ENCODE measurements around the gene ELAVL1. TPM values are rescaled to one million over a fixed set of nuclear protein-coding genes. Genes with fewer than 3 reads are reported as not detected.

ELAVL1 gene
- total and polyA plus RNA-seq, 5 experiments from 2014 or later = 41.5 to 55.8 (median 55.1) TPM

DNA sequence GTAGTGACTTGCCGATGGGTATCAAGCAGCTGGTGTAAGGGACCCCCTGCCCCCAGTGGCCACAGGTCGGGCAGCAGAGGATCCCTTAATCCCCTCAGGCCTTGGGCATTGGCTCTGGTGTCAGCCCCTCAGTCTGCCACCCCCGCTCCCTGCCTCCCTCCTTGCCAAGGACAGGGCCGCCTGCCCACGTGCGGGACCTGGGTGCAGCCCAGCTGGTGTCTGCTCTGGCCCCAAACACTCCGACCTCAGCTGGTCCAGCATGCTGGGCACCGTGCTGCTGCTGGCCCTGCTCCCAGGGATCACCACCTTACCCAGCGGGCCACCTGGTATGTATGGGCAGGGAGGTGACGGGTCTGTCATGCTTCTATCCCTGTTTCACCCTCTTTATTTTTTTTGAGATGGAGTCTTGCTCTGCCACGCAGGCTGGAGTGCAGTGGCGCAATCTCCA lies 90.8 kb downstream of the ELAVL1 start, which contains the start of gene TGFBR3L:
Gene TGFBR3L (plus strand): TSS at position 233 of the 448 bp plus-strand sequence.
- H3K27ac Mint-ChIP-seq = peak within 1 kb of the TSS in 3 of 10 donors; percentile 38 to 57 (median 51)
- H3K4me3 Mint-ChIP-seq = peak within 1 kb of the TSS; percentile 14 to 77 (median 62)
- no peaks in the 10 kb centered on the region for H3K9me3 Mint-ChIP-seq
- no peak for DNase-seq
- peaks cover 10 to 34% (median 13%) of the 10 kb centered on the region in 5 donors for H3K27me3 Mint-ChIP-seq
- no peak for ATAC-seq
- H3K36me3 Mint-ChIP-seq = peaks cover 0 to 30% (median 12%) of the 10 kb centered on the region in 3 donors
- peaks cover 8 to 23% (median 20%) of the 10 kb centered on the region in 4 donors for H3K4me1 Mint-ChIP-seq
- POLR2A ChIA-PET = no interaction called here

DNA sequence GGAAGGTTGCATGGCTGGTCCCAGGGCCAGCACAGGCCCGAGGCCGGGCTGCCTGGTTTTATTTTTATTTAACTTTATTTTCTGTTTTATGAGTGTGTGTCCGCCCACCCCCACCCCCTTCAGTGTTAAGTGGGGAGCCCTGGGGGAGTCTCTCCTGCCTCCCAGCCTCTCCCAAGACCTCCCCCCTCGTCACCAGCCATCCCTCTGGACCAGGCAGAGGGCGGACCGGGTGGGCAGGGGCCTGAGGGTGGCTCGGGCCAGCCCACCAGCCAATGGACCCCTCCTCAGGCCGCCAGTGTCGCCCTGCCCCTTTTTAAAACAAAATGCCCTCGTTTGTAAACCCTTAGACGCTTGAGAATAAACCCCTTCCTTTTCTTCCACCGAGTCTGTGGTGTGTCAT lies 91.3 kb downstream of the ELAVL1 start:
- H3K4me3 Mint-ChIP-seq = peak overlapping the region in 1 of 10 donors; percentile 67
- no peak overlapping the region for H3K27ac Mint-ChIP-seq
- peaks cover 9 to 32% (median 12%) of the 10 kb centered on the region in 5 donors for H3K27me3 Mint-ChIP-seq
- H3K9me3 Mint-ChIP-seq = no peaks in the 10 kb centered on the region
- POLR2A ChIA-PET = no interaction called here
- peaks cover 0 to 30% (median 12%) of the 10 kb centered on the region in 3 donors for H3K36me3 Mint-ChIP-seq
- ATAC-seq (no peak), DNase-seq (no peak)
- H3K4me1 Mint-ChIP-seq = peaks cover 7 to 19% (median 17%) of the 10 kb centered on the region in 4 donors

DNA sequence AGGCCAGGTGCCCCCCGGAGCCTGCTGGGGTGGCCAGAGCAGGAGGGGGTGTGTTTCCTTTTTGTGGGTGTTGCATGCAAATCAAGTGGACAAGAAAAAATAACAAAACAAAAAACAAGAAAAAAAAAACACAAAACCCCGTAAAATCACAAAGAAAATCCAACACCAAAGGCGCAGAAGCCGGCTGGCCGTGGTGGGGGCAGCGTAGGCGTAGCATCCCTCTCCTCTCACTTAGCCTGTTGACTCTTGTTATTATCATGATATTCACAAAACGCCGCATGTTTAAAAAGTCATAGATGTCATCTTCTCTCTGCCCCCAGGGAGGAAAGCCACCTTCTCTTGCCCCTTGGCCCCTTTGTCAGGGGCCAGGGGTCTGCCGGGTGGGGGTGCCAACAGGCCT lies 91.8 kb downstream of the ELAVL1 start:
- no peak for ATAC-seq
- peaks cover 0 to 30% (median 12%) of the 10 kb centered on the region in 3 donors for H3K36me3 Mint-ChIP-seq
- POLR2A ChIA-PET = interaction anchor here (0.9 kb wide), 1 partner anchor 10 kb away, joined by 3 read pairs; the partner anchor contains the start of gene MAP2K7
- no peaks in the 10 kb centered on the region for H3K9me3 Mint-ChIP-seq
- H3K27ac Mint-ChIP-seq = no peak overlapping the region
- H3K27me3 Mint-ChIP-seq = peaks cover 9 to 32% (median 12%) of the 10 kb centered on the region in 5 donors
- no peak for DNase-seq
- H3K4me3 Mint-ChIP-seq = no peak overlapping the region
- H3K4me1 Mint-ChIP-seq = peaks cover 7 to 19% (median 17%) of the 10 kb centered on the region in 4 donors

DNA sequence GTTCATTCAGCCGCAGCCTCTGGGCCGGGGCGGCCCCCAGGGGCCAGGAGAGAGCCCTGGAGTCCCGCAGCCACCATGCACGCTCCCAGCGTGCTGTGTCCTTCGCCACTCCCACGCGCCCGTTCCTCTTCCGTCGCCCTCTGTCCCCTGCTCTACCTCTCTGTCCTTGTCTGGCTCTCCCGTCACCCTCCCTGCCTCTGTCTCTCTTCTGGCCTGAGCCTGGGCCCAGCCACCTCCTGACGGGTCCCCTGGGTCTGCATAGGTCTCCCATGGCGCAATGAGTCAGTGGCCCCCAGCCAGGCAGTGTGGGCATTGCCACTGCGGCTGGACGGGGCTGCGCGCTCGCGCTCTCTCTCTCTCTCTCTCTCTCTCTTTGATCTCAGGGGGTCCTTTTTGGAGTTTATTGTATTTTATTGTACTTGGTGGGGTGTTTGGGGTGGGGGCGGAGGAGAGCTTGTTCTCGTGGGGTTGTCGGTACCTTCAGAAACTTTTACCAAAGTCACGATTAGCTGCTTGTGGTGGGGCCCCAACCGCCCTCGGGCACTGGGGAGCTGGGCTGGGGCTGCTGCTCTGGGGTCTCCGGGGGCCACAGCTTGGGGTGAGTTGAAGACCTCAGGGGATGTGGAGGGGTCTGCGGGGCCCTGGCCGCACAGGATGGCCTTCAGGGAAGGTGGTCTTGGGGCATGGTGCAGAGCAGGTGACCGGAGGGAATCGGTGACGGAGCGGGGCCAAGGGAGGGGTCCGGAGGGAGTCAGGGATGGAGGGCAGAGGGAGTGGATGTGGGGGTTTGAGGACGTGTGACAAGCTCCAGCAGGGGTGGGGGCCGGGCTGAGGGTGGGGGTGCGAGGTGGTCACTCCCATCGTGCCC lies 92.5 kb downstream of the ELAVL1 start:
- ATAC-seq = no peak
- Mint-ChIP-seq H3K4me1 (peaks cover 5 to 24% (median 12%) of the 10 kb centered on the region in 4 donors), H3K4me3 (no peak overlapping the region), H3K9me3 (no peaks in the 10 kb centered on the region), H3K27me3 (peaks cover 5 to 25% (median 9%) of the 10 kb centered on the region in 5 donors), H3K36me3 (peaks cover 0 to 30% (median 12%) of the 10 kb centered on the region in 3 donors), H3K27ac (no peak overlapping the region)
- POLR2A ChIA-PET = interaction anchor here (0.6 to 0.9 kb wide), 2 partner anchors 9 to 136 kb away, joined by 3 read pairs; partner anchors contain the start of gene MAP2K7
- peak in 1 of 10 donors; percentile 7 for DNase-seq

DNA sequence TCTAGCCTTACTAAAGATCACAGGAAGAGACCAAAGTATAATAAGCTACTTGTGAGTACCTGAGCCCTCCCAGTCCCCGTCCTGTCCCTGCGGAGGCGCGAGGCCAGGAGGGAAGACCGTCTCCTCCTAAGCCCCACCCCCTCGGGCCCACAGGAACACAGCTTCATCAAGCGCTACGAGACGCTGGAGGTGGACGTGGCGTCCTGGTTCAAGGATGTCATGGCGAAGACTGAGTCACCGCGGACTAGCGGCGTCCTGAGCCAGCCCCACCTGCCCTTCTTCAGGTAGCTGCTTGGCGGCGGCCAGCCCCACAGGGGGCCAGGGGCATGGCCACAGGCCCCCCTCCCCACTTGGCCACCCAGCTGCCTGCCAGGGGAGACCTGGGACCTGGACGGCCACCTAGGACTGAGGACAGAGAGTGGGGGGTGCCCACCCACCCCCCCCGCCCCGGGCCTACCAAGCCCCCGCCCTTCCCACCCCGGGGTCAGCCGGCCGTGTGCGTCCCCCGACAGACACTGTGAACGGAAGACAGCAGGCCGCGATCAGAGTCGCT lies 93.2 kb downstream of the ELAVL1 start:
- Mint-ChIP-seq H3K27ac (no peak overlapping the region), H3K36me3 (peaks cover 0 to 34% (median 12%) of the 10 kb centered on the region in 3 donors), H3K27me3 (peaks cover 5 to 21% (median 9%) of the 10 kb centered on the region in 5 donors), H3K4me1 (peaks cover 5 to 28% (median 13%) of the 10 kb centered on the region in 4 donors), H3K9me3 (no peaks in the 10 kb centered on the region), H3K4me3 (no peak overlapping the region)
- ATAC-seq (no peak), DNase-seq (no peak)
- POLR2A ChIA-PET = interaction anchor here (1.0 kb wide), 1 partner anchor 8 kb away, joined by 4 read pairs; the partner anchor contains the start of gene MAP2K7

DNA sequence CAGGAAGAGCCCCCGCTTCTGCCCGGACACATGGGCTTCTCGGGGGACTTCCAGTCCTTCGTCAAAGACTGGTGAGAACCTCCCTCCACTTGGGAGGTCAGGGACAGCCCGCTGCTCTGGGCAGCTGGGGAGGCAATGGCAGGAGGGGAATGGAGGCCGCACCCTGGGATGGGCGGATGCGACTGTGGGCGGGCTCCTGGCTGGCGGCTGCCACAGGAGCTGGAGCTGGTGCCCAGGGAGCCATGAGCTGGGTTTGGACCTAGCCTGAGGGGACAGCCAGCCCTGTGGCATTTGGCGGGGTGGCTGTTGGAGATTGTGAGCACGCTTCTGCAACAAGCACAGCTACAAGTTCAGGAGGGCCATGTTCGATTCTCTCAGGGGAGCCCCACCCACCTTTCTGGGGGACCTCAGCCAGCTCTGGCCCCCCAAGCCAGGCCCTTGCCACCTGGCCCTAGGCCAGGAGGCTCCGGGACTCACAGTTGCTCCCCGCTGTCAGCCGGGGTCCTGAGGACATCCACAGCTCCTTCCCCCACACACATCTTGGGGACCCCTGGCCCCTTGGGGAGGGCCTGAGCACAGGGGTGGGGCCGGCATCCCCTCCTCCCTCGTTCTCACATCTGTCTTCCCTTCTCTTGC lies 93.8 kb downstream of the ELAVL1 start:
- no peaks in the 10 kb centered on the region for H3K9me3 Mint-ChIP-seq
- peaks cover 0 to 34% (median 12%) of the 10 kb centered on the region in 3 donors for H3K36me3 Mint-ChIP-seq
- H3K4me1 Mint-ChIP-seq = peaks cover 3 to 28% (median 17%) of the 10 kb centered on the region in 4 donors
- no peak overlapping the region for H3K27ac Mint-ChIP-seq
- DNase-seq (no peak), ATAC-seq (no peak)
- H3K27me3 Mint-ChIP-seq = peaks cover 3 to 17% (median 7%) of the 10 kb centered on the region in 5 donors
- POLR2A ChIA-PET = interaction anchor here (1.0 kb wide), 1 partner anchor 8 kb away, joined by 4 read pairs; the partner anchor contains the start of gene MAP2K7
- no peak overlapping the region for H3K4me3 Mint-ChIP-seq

DNA sequence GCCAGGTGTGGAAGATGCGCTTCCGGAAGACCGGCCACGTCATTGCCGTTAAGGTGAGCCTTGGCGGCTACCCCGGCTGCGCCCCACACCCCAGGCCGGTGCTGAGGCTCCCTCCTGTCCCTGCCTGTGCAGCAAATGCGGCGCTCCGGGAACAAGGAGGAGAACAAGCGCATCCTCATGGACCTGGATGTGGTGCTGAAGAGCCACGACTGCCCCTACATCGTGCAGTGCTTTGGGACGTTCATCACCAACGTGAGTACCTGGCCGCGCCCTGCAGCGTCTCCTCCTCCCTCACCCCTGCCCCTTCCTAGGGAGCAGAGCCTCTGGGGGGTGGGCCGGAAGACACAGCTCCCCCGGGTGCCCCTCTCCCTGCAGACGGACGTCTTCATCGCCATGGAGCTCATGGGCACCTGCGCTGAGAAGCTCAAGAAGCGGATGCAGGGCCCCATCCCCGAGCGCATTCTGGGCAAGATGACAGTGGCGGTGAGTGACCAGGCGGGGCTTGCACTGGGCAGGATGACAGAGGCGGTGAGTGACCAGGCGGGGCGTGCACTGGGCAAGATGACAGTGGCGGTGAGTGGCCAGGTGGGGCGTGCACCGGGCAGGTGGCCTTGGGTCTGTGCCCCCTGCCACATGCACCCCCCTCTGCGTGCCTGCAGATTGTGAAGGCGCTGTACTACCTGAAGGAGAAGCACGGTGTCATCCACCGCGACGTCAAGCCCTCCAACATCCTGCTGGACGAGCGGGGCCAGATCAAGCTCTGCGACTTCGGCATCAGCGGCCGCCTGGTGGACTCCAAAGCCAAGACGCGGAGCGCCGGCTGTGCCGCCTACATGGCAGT lies 94.9 kb downstream of the ELAVL1 start:
- Mint-ChIP-seq H3K27ac (no peak overlapping the region), H3K9me3 (no peaks in the 10 kb centered on the region), H3K36me3 (peaks cover 0 to 41% (median 14%) of the 10 kb centered on the region in 3 donors), H3K27me3 (peaks cover 2 to 11% (median 3%) of the 10 kb centered on the region in 5 donors), H3K4me1 (peaks cover 5 to 30% (median 19%) of the 10 kb centered on the region in 4 donors), H3K4me3 (no peak overlapping the region)
- no peak for DNase-seq
- POLR2A ChIA-PET = no interaction called here
- ATAC-seq = no peak

DNA sequence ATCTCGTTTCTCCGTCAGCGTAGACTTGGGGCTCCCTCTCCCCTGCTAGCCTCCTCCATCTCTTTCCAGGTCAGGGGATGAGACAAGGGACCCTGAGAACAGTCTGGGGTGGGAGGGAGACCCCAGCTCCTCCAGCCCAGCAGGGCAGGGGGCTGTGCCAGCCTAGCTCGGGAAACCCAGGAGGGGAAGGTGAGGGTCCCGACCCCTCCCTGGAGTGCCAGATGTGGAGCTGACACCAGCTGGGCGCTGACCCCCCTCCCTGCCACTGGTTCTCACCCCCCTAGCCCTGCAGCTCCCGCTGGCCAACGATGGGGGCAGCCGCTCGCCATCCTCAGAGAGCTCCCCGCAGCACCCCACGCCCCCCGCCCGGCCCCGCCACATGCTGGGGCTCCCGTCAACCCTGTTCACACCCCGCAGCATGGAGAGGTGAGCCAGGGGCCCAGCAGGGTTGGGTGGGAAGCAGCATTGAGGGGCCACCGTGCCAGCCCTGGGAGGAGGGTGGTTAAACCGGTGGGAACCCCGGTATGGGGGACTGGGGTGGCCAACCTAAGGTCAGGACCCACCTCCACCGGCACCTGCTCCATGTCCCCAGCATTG lies 95.9 kb downstream of the ELAVL1 start:
- Mint-ChIP-seq H3K4me1 (peaks cover 12 to 34% (median 25%) of the 10 kb centered on the region in 4 donors), H3K9me3 (no peaks in the 10 kb centered on the region), H3K27ac (peak overlapping the region in 1 of 10 donors; percentile 18), H3K36me3 (peaks cover 0 to 41% (median 18%) of the 10 kb centered on the region in 3 donors), H3K27me3 (peaks cover 0 to 3% (median 0%) of the 10 kb centered on the region in 5 donors), H3K4me3 (no peak overlapping the region)
- no peak for DNase-seq
- no peak for ATAC-seq
- POLR2A ChIA-PET = interaction anchor here (0.6 to 1.2 kb wide), 2 partner anchors 19 to 37 kb away, joined by 3 to 6 read pairs; no protein-coding TSS in a partner anchor

DNA sequence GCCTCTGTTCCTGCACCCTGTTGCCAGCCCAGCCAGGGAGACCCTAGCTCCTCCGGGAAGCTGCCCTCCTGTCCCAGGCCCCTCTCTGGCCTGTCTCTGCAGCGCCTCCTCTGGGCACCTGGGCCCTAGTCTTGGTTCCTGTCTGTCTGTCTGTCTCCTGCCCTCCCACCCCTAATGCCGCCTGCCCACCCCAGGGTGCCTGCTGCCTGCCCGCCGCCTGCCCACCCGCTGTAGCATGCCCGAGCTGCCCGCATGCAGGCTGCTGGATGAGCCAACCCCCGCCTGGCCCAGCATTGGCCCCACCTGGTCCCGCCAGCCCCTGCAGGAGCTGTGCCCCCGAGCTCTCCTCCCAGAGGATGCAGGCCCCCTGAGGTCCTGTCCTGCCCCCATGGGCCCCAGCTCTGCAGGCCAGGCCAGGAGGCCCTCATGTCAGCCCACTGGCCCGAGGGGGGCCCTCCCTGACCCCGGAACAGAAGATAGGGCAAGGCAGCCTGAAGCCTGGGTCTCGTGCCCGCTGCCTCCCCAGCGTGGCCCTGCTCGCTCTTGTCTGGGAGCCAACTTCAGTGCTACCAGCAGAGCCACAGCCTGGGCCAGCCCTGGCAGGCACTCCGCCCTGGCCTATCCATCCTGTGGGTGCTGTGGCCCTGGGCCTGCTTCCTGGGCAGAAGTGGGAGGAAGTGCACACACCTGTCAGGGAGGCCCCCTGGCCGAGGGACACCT lies 96.5 kb downstream of the ELAVL1 start:
- Mint-ChIP-seq H3K4me1 (peaks cover 14 to 38% (median 29%) of the 10 kb centered on the region in 4 donors), H3K36me3 (peaks cover 0 to 38% (median 18%) of the 10 kb centered on the region in 3 donors), H3K4me3 (no peak overlapping the region), H3K9me3 (no peaks in the 10 kb centered on the region), H3K27ac (no peak overlapping the region), H3K27me3 (no peaks in the 10 kb centered on the region)
- ATAC-seq = no peak
- POLR2A ChIA-PET = interaction anchor here (0.6 to 1.6 kb wide), 4 partner anchors 9 to 36 kb away, joined by 3 to 8 read pairs (median 6); partner anchors contain the start of gene SNAPC2
- no peak for DNase-seq

Data from naive thymus-derived CD8-positive, alpha-beta T cell (primary cell).